Transverse colon (tissue), 4 donors: ENCODE measurements around the gene MRPL53. TPM values are rescaled to one million over a fixed set of nuclear protein-coding genes. Genes with fewer than 3 reads are reported as not detected.
A peak's percentile ranks its signal among the peaks of the same experiment; 100 is the strongest.

Experiments
- DNase-seq: peaks from one replicate; pipeline ENCODE4 v3.0.0-alpha.2; 2019
- H3K27ac ChIP-seq, 4 donors: fragments of 200-600 bp; sonication (generic); 2 replicates each; pipeline ENCODE4 v1.5.1; 2016 to 2018; ENCODE audit warnings: inconsistent platforms in 4 of 4
- H3K27me3 ChIP-seq: fragments of 200-600 bp; sonication (generic); 2 replicates; pipeline ENCODE4 v1.5.1; 2017; ENCODE audit warnings: inconsistent platforms
- H3K36me3 ChIP-seq, 4 donors: fragments of 200-600 bp; sonication (generic); 2 replicates each; pipeline ENCODE4 v1.5.1; 2017 to 2019; ENCODE audit warnings: inconsistent platforms in 4 of 4
- H3K4me1 ChIP-seq, 4 donors: fragments of 200-600 bp; sonication (generic); 2 replicates each; pipeline ENCODE4 v1.5.1; 2017 to 2020; ENCODE audit warnings: inconsistent platforms in 4 of 4
- H3K4me3 ChIP-seq, 4 donors: fragments of 200-600 bp; sonication (generic); 1 replicate in 1 of 4; 2 replicates in 3 of 4; pipeline versions ENCODE4 v1.5.1 to v1.6.1; 2017 to 2019; ENCODE audit warnings: inconsistent platforms in 4 of 4
- H3K9me3 ChIP-seq, 2 donors: fragments of 200-600 bp; sonication (generic); 2 replicates each; pipeline ENCODE4 v1.5.1; 2017 to 2019; ENCODE audit warnings: inconsistent platforms in 2 of 2
- CTCF ChIP-seq, 5 experiments: fragments of 200-600 bp in 3 of 5; fragments of 450-650 bp in 2 of 5; sonication (generic) in 3 of 5; IDR thresholded peaks; 1 replicate in 2 of 5; 2 replicates in 3 of 5; pipeline ENCODE4 v1.5.1; 2016 to 2017; ENCODE audit warnings: antibody characterized with exemption in 5 of 5, inconsistent platforms in 3 of 5, mild to moderate bottlenecking in 2 of 5, moderate library complexity in 1 of 5
- EP300 ChIP-seq: sonication (generic); formaldehyde crosslinking; IDR thresholded peaks from one replicate; pipeline ENCODE4 v1.6.1; 2017; ENCODE audit warnings: antibody characterized with exemption, low read depth
- POLR2A ChIP-seq: fragments of 450-650 bp; IDR thresholded peaks from one replicate; pipeline ENCODE4 v1.6.1; 2016; ENCODE audit warnings: antibody characterized with exemption, mild to moderate bottlenecking, moderate library complexity
- POLR2AphosphoS5 ChIP-seq, 3 donors: sonication (generic); formaldehyde crosslinking; IDR thresholded peaks; one replicate each; pipeline ENCODE4 v1.6.1; 2016; ENCODE audit warnings: antibody characterized with exemption in 3 of 3
- WGBS, 2 donors: methylation state at CpG; one replicate each; pipeline ENCODE4 v1.1.5; 2018; ENCODE audit warnings: low coverage in 1 of 2; 5-methylcytosine and 5-hydroxymethylcytosine counted together
- in situ Hi-C, 4 donors: fragments of 200-750 bp; cut with MboI; loops; one replicate each; pipeline versions ENCODE4 v1.15.0 to v1.15.1; 2017; ENCODE audit warnings: low sequenced_read_pairs in 3 of 4, low pct_ligation_motif_present in 1 of 4, low pct_unique_long_range_greater_than_20kb in 1 of 4
- intact Hi-C: fragments of 100-400 bp; cut with DNase I; formaldehyde crosslinking; loops from one replicate; pipeline ENCODE4 v1.15.1; 2023; ENCODE audit warnings: low total_unique reads
- total RNA-seq, 4 donors: library from RNA; depleted of rRNA; stranded (reverse); fragments of >200 nt; gene quantifications; one replicate each; pipeline ENCODE4 v1.1.0, GENCODE V29; 2016

MRPL53 gene
- total RNA-seq, 4 donors from 2014 or later = 23.2 to 170 (median 26.3) TPM

DNA sequence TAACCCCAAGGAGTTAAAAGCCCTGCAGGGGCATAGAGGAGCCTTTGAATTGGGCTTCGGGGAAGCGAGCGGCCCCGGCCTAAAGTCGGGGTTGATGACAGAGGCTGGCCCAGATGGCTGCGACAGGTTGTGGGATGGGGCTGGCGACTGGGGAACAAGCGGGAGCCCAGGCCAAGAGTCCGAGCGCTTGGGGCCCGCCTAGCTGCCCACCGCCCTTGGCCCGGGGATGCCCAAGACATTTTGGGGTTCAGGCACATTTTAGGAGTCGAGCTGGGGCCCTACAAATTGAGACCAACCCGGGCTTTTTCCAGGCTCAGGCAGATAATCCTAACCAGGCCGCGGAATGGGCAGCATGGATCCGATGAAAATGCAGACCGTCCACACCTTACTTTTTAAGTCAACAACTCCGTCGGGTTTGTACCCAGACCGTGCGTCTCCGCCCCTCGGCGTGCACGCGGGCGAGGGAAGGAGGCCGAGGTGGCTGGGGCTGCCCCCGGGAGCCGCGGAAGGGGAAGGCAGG lies 31.2 kb downstream of the MRPL53 start:
- H3K4me1 ChIP-seq = peaks cover 11 to 52% (median 16%) of the 10 kb centered on the region in 4 donors
- 44% methylated on average over 33 of the region's 33 CpGs; no CpG with 5 or more reads in 1 of the 2 donors for WGBS, 2 donors
- H3K27me3 ChIP-seq = peaks cover 9% of the 10 kb centered on the region
- no peak for DNase-seq
- H3K4me3 ChIP-seq = peak overlapping the region; percentile 20 to 58 (median 46)
- TF ChIP-seq POLR2AphosphoS5 (IDR thresholded peaks at IDR 0.05) (no peak), POLR2A (no peak), CTCF (IDR thresholded peaks at IDR 0.05) (no peak), EP300 (no peak)
- in situ Hi-C loops = no loop called here
- peak overlapping the region; percentile 88 to 93 (median 91) for H3K27ac ChIP-seq
- no peaks in the 10 kb centered on the region for H3K9me3 ChIP-seq
- intact Hi-C loops = no loop called here
- H3K36me3 ChIP-seq = no peaks in the 10 kb centered on the region

DNA sequence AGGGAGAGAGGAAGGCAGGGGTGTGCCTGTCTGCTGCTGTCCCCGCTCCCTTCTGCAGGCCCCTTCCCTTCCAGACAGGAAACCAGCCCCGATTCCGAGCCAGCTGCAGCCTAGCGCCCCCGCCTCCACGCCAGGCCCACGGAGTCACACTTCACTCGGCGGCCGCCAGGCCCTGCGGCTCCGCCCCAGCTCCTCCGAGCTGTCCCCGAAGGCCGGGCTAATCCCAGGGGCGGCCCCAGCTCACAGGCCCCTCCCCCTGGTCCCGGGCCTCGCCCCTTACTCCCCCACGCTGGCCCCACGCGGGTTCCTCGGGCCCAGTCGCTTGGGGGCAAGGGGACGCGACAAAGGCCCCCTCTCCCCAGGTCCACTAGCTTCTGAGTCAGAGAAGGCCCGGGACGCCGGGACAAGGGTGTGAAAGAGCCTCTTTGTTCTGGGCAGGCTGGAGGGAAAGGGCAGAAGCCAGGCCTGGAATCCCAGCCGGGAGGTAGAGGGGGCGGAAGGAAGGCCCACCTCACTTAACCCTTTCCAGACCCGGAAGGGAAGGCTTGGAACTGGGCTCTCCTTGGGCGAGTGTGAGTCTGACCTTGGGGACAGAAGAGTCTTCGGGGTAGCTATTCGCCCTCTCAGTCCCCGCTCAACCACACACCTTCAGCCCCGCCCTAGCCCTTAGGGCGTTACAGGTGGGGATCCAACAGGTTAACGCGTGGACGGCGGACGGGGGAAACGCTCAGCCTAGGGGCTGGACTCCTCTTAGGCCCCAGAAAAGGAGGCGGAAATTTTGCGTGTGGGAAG lies 31.9 kb downstream of the MRPL53 start:
- Histone ChIP-seq H3K36me3 (no peaks in the 10 kb centered on the region), H3K4me3 (peak overlapping the region; percentile 20 to 58 (median 46)), H3K9me3 (no peaks in the 10 kb centered on the region), H3K27me3 (peaks cover 9% of the 10 kb centered on the region), H3K27ac (peak overlapping the region; percentile 88 to 93 (median 91)), H3K4me1 (peaks cover 11 to 52% (median 16%) of the 10 kb centered on the region in 4 donors)
- DNase-seq = peak; percentile 89
- 17 to 20% methylated on average over 6 to 44 of the region's 45 CpGs for WGBS, 2 donors
- intact Hi-C loops (no loop called here), in situ Hi-C loops (no loop called here)
- TF ChIP-seq POLR2AphosphoS5 (IDR thresholded peaks at IDR 0.05) (peak; percentile 46 to 68 (median 67)), EP300 (no peak), CTCF (IDR thresholded peaks at IDR 0.05) (peak; percentile 30 to 76 (median 40)), POLR2A (peak; percentile 59)

GRCh38 chr2:74439803-74440377 lies 32.6 kb downstream of the MRPL53 start:
- peak overlapping the region; percentile 88 to 93 (median 91) for H3K27ac ChIP-seq
- intact Hi-C loops = no loop called here
- H3K36me3 ChIP-seq = no peaks in the 10 kb centered on the region
- H3K9me3 ChIP-seq = no peaks in the 10 kb centered on the region
- TF ChIP-seq POLR2AphosphoS5 (IDR thresholded peaks at IDR 0.05) (no peak), CTCF (IDR thresholded peaks at IDR 0.05) (no peak), EP300 (no peak), POLR2A (no peak)
- peaks cover 11 to 52% (median 16%) of the 10 kb centered on the region in 4 donors for H3K4me1 ChIP-seq
- 33% methylated on average over 14 of the region's 14 CpGs; no CpG with 5 or more reads in 1 of the 2 donors for WGBS, 2 donors
- in situ Hi-C loops = no loop called here
- H3K4me3 ChIP-seq = peak overlapping the region; percentile 11 to 58 (median 46)
- peak; percentile 54 for DNase-seq
- peaks cover 9% of the 10 kb centered on the region for H3K27me3 ChIP-seq

- H3K4me3 ChIP-seq = peak overlapping the region; percentile 11 to 58 (median 46)
- WGBS, 2 donors = 26% methylated on average over 3 of the region's 3 CpGs; no CpG with 5 or more reads in 1 of the 2 donors
- TF ChIP-seq POLR2AphosphoS5 (IDR thresholded peaks at IDR 0.05) = no peak
- TF ChIP-seq EP300 = no peak
- no peak for TF ChIP-seq CTCF (IDR thresholded peaks at IDR 0.05)
- TF ChIP-seq POLR2A = no peak
- peaks cover 9% of the 10 kb centered on the region for H3K27me3 ChIP-seq
- H3K4me1 ChIP-seq = peaks cover 11 to 52% (median 16%) of the 10 kb centered on the region in 4 donors
- no peak for DNase-seq
- H3K9me3 ChIP-seq = no peaks in the 10 kb centered on the region
- in situ Hi-C loops (no loop called here), intact Hi-C loops (no loop called here)
- no peaks in the 10 kb centered on the region for H3K36me3 ChIP-seq
- peak overlapping the region; percentile 88 to 93 (median 91) for H3K27ac ChIP-seq
Measured at GRCh38 chr2:74439373-74439772, 33.1 kb downstream of the MRPL53 start.
